Activated naive CD4-positive, alpha-beta T cell treated with anti-CD3 and anti-CD28 coated beads, Interleukin-2, amount 10 ng/mL, durations not matched to agents 7 days and 5 days (primary cell): Measurements from ENCODE around the gene PLCG1.
"Not testable (repeated sequence)": the region's sequence is repeated elsewhere in the genome, so short reads cannot be mapped to it uniquely, and the experiment has no call there.

Experiments used
- CTCF ChIA-PET: fragments of 350-600 bp; sonication (Branson Sonifier 250); formaldehyde crosslinking; loops from one replicate; lab custom pipeline; 2021; ENCODE audit warnings: antibody characterized with exemption; lab: Charles Lee
- DNase-seq: peaks from one replicate; pipeline ENCODE4 v3.0.0-alpha.2; 2020
- H3K27ac Mint-ChIP-seq: one replicate; pipeline ENCODE4 v1.8.0; 2021; ENCODE audit warnings: mild to moderate bottlenecking, moderate library complexity, mixed read lengths
- H3K27me3 Mint-ChIP-seq: one replicate; pipeline ENCODE4 v1.8.0; 2021; ENCODE audit warnings: mild to moderate bottlenecking, mixed read lengths
- H3K36me3 Mint-ChIP-seq: one replicate; pipeline ENCODE4 v1.8.0; 2021; ENCODE audit warnings: mixed read lengths
- H3K4me1 Mint-ChIP-seq: one replicate; pipeline ENCODE4 v1.8.0; 2021; ENCODE audit warnings: mixed read lengths
- H3K4me3 Mint-ChIP-seq: one replicate; pipeline ENCODE4 v1.8.0; 2021; ENCODE audit warnings: mild to moderate bottlenecking, moderate library complexity, mixed read lengths
- H3K9me3 Mint-ChIP-seq: one replicate; pipeline ENCODE4 v1.8.0; 2021; ENCODE audit warnings: mixed read lengths

The PLCG1 gene

DNA sequence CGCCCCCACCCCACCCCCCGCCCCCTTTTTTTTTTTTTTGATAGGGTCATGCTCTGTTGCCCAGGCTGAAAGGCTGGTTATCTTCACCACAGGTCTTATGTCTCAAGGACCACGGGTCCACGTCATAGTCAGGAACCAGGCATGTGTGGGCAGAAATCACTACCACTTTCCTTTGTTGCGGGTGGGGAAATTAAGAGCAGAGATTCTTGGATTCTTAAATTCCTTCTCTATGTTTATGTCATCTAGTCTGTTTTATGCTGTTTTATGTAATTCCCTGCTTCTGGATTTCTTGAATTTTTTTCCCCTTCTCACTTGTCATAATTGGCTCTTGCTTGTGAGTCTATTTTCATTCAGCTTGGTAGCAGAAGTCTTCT is 25.8 kb upstream of the PLCG1 start:
- Mint-ChIP-seq H3K9me3 (no peaks in the 10 kb centered on the region), H3K4me1 (no peaks in the 10 kb centered on the region), H3K27ac (no peak overlapping the region), H3K36me3 (peaks cover 43% of the 10 kb centered on the region), H3K27me3 (no peaks in the 10 kb centered on the region), H3K4me3 (no peak overlapping the region)
- DNase-seq: no peak
- CTCF ChIA-PET: interaction anchor here (1.3 to 2.7 kb wide), 3 partner anchors 23 to 121 kb away, joined by 3 to 8 read pairs (median 3); no protein-coding TSS in a partner anchor

DNA sequence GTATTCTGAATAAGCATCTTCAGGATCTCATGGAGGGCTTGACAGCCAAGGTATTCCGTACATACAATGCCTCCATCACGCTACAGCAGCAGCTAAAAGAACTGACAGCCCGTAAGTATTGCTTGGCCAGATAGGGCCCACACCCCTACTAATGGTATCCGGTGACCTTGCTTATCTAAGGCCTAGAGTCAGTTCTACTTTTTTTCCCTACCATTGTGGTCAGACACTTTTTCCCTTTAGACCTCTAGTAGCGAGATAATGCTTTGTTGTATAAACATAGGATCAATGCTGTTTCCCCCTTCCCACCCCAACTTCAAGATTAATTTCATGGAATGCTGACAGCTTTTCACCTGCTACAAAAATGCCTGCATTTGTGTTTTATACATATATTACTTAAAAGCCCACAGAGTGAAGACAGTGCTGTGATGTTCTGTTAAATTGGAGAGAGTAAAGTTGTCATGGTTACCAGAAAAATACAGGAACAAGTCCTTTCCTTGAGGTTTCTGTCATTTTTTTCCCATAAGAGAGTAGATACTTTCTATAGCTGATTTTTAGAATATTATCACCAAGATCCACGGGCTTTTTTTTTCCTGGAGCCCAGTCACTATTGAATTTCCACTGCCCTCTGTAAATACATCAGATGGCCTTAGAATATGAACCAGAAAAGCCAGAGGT is 20.9 kb upstream of the PLCG1 start:
- no peaks in the 10 kb centered on the region for H3K27me3 Mint-ChIP-seq
- H3K9me3 Mint-ChIP-seq: no peaks in the 10 kb centered on the region
- CTCF ChIA-PET: no interaction called here
- H3K36me3 Mint-ChIP-seq: peaks cover 54% of the 10 kb centered on the region
- no peak for DNase-seq
- no peak overlapping the region for H3K27ac Mint-ChIP-seq
- H3K4me1 Mint-ChIP-seq: peaks cover 13% of the 10 kb centered on the region
- no peak overlapping the region for H3K4me3 Mint-ChIP-seq

DNA sequence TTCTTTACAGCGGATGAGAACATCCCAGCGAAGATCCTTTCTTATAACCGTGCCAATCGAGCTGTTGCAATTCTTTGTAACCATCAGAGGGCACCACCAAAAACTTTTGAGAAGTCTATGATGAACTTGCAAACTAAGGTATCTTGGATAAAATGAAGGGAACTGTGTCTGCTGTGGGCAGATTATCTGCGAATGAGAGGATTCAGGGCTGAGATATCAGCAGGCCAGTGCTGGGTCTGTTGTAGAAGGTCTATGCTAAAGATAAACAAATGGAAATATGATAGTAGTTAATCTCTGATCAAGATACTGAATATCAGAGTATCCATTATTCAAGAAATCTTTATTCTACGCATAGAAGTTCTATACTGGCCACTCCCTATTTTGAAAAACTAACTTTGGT is 19.2 kb upstream of the PLCG1 start:
- not testable (repeated sequence) for H3K9me3 Mint-ChIP-seq, H3K4me3 Mint-ChIP-seq, H3K27me3 Mint-ChIP-seq, H3K27ac Mint-ChIP-seq, DNase-seq
- H3K36me3 Mint-ChIP-seq: peaks cover 70% of the 10 kb centered on the region
- H3K4me1 Mint-ChIP-seq: peaks cover 16% of the 10 kb centered on the region
- CTCF ChIA-PET: interaction anchor here (1.0 to 1.3 kb wide), 2 partner anchors 28 to 127 kb away, joined by 3 read pairs; no protein-coding TSS in a partner anchor

DNA sequence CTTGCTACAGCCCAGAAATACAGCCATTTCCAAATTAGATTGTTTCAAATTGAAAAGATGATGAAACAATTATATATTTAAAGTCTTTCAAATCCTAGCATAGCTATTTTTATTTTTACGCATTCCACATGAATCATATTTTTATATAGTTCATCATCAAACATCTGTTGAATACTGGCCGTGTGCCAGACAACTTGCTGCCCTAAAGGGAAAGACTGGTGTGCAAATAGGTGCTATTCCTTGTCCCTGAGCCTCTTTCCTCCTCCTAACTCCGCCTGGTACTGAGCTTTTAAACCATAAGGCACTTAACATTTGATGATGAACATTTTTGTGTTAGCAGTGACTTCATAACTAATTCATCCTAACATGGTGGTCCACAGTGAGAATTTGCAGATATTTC is 18.7 kb upstream of the PLCG1 start:
- no peaks in the 10 kb centered on the region for H3K9me3 Mint-ChIP-seq

DNA sequence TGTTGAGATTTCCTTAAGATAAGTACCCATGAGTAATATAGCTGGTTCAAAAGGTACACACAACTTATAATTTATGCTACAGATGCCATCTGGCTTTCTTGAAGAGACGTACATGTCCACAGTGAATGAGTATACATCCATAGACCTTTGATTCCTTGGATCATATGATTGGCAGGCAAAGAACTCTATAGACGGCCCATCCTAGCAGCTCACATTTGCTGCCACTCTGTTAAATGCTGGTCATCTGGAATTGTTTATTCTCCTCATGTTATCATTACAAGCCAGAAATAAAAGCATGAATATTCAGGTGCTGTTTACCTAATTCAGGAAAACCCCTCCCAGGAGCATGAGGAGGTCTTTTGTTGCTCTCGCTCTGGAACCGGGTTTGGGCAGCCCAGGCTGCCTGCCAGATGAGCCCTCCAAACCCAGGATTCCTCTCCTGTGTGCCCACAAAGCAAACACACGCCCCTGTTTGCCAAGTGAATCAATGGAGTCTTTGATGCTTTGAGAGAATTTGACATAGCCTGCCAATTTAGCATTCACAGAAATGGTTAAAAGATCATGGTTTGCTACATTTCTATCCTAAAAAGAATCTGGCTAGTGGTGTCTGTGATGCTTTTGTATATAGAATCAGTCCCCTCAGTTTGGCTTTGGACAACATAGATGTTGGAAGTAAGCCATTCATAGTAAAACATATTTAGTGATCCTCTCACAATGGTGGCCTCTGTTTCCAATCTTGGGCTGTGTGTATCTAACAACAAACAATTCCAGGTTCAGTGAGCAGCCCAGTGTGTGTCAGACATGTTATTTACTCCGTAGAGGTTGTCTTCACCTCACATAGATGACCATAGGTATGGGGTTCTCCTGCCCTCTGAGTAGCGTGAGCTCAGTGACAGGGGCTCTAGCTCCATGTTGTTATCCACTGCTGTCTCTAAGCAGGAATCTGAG is 17.5 kb upstream of the PLCG1 start:
- DNase-seq: no peak
- H3K4me1 Mint-ChIP-seq: peaks cover 16% of the 10 kb centered on the region
- no peaks in the 10 kb centered on the region for H3K27me3 Mint-ChIP-seq
- H3K36me3 Mint-ChIP-seq: peaks cover 69% of the 10 kb centered on the region
- CTCF ChIA-PET: interaction anchor here (1.0 to 2.0 kb wide), 4 partner anchors 15 to 53 kb away, joined by 3 to 12 read pairs (median 3); no protein-coding TSS in a partner anchor
- H3K9me3 Mint-ChIP-seq: no peaks in the 10 kb centered on the region
- H3K27ac Mint-ChIP-seq: no peak overlapping the region
- H3K4me3 Mint-ChIP-seq: no peak overlapping the region

More for the DNA sequence above, 18.7 kb upstream of the PLCG1 start:
- Mint-ChIP-seq H3K27ac (no peak overlapping the region), H3K4me3 (no peak overlapping the region), H3K27me3 (no peaks in the 10 kb centered on the region), H3K4me1 (peaks cover 16% of the 10 kb centered on the region), H3K36me3 (peaks cover 70% of the 10 kb centered on the region)
- CTCF ChIA-PET: interaction anchor here (1.0 to 1.3 kb wide), 2 partner anchors 28 to 128 kb away, joined by 3 read pairs; no protein-coding TSS in a partner anchor
- no peak for DNase-seq

DNA sequence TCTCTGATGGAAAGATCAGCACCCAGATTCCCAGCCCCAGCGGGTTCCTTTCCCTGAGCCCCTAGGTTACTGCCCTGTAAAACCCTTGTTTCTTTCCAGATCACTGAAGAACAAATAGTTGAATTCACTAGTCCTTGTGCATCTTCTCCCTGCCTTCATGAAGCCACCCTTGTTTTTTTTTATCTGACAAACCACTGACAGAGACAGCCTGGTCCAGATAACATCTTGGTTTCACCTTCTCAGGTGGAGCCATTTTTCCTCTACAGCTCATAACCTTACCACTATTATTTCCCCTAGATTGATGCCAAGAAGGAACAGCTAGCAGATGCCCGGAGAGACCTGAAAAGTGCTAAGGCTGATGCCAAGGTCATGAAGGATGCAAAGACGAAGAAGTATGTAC is 15.9 kb upstream of the PLCG1 start:
- DNase-seq: no peak
- peaks cover 67% of the 10 kb centered on the region for H3K36me3 Mint-ChIP-seq
- peaks cover 16% of the 10 kb centered on the region for H3K4me1 Mint-ChIP-seq
- peak overlapping the region; percentile 46 for H3K27ac Mint-ChIP-seq
- H3K27me3 Mint-ChIP-seq: no peaks in the 10 kb centered on the region
- CTCF ChIA-PET: interaction anchor here (1.4 to 2.0 kb wide), 4 partner anchors 13 to 153 kb away, joined by 3 to 12 read pairs (median 4); no protein-coding TSS in a partner anchor
- H3K9me3 Mint-ChIP-seq: no peaks in the 10 kb centered on the region
- no peak overlapping the region for H3K4me3 Mint-ChIP-seq

DNA sequence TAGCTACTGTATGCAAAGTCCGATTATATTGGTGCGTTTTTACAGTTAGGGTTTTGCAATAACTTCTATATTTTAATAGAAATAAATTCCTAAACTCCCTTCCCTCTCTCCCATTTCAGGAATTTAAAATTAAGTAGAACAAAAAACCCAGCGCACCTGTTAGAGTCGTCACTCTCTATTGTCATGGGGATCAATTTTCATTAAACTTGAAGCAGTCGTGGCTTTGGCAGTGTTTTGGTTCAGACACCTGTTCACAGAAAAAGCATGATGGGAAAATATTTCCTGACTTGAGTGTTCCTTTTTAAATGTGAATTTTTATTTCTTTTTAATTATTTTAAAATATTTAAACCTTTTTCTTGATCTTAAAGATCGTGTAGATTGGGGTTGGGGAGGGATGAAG is 13.7 kb upstream of the PLCG1 start:
- Mint-ChIP-seq H3K36me3 (peaks cover 61% of the 10 kb centered on the region), H3K27ac (no peak overlapping the region), H3K4me3 (no peak overlapping the region), H3K9me3 (no peaks in the 10 kb centered on the region), H3K4me1 (peaks cover 16% of the 10 kb centered on the region), H3K27me3 (no peaks in the 10 kb centered on the region)
- CTCF ChIA-PET: no interaction called here
- no peak for DNase-seq

DNA sequence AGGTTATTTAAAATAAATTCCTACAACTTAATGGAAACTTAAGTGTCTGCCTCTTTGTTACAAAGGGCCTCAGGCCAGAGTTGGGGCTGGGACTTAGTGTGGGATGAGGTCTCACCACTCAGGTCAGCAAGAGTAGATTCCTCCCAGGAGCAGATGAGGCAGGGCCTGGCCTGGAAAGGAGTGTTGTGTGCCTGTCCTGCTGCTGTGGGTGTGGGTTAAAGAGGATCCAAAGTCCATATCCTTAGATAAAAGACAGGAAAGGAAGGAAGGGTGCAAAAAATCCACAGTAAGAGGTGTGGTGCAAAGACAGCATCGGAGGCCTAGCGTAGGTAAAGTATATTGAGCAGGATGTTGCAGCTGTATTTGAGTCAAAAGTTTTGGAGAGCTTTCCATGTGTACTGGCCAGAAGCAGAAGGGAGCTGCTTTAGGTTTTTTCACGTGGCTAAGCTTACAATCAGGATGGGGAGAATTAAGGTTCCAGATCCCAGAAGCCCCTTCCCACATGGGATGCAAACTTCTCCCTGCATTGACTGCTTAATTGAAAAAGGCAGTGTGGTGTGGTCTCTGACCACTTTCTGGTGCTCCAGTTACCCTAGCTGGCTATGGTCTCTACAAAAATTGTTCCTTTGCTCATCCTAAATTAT is 12.8 kb upstream of the PLCG1 start:
- Mint-ChIP-seq H3K9me3 (no peaks in the 10 kb centered on the region), H3K27me3 (no peaks in the 10 kb centered on the region), H3K36me3 (peaks cover 63% of the 10 kb centered on the region), H3K4me1 (peaks cover 16% of the 10 kb centered on the region), H3K4me3 (no peak overlapping the region), H3K27ac (no peak overlapping the region)
- no peak for DNase-seq
- CTCF ChIA-PET: interaction anchor here (2.0 kb wide), 1 partner anchor 10 kb away, joined by 11 read pairs; no protein-coding TSS in a partner anchor

DNA sequence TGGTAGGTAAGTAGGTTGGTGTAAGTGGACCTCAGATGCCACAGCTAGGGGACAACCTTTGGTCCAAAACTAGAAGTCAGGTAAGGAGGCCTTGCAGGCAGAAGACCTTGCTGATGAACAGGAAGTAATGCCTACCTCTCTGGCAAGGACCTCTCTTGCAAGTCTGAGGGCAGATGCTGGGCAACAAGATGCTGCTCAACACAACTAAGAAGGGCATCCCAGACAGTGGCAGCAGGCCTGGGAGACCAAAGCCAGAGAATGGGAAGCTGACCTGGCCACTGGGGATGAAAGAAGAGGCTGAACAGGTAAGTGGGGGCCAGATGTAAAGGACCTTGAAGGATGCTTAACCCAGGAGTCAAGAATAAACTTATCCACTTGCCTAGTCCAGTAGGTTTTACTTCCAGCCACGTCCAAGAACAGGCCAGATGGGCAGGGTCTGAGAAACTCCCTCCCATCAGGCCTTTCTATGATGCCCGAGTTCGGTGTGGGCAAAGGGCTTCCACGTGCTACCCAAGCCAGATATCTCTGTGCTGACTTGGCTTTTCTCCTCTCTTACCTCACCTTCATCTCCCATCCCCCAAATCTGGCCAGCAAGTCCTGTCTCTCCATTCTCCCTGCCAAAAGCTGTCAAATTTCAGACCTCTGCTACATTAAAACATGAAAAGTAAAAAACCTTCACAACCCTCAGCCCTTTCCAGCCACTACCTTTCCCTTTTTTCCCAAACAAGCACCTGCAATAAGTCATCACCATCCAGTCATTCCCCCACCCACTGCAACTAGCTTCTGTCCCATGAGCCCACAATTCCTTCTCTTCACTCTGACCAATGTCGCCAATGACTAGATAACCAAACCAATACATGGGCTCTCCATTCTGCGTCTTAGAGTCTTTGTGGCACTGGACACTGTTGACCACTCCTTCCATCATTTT is 11.5 kb upstream of the PLCG1 start:
- CTCF ChIA-PET: interaction anchor here (2.0 kb wide), 1 partner anchor 9 kb away, joined by 11 read pairs; no protein-coding TSS in a partner anchor
- H3K27ac Mint-ChIP-seq: peak overlapping the region; percentile 13
- no peaks in the 10 kb centered on the region for H3K27me3 Mint-ChIP-seq
- DNase-seq: no peak
- peaks cover 56% of the 10 kb centered on the region for H3K36me3 Mint-ChIP-seq
- H3K4me1 Mint-ChIP-seq: peaks cover 10% of the 10 kb centered on the region
- H3K4me3 Mint-ChIP-seq: no peak overlapping the region
- H3K9me3 Mint-ChIP-seq: no peaks in the 10 kb centered on the region

DNA sequence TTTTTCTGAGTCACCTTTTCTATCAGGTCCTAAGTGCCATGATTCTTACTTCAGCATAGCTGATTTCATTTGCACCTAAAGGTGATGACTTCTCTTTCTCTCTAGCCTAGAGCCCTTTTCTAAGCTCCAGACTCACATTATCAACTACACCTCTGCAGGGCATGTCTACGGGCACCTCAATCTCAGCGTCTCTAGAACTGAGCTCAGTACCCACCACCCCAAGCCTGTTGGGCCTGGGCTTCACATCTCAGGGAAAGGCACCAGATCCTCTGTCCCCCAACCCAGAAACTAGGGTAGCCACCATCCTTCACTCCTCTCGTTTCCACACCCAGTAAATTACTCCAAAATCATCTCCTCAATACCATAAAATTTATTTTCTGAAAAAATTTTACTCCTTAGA is 10.6 kb upstream of the PLCG1 start:
- H3K27me3 Mint-ChIP-seq: no peaks in the 10 kb centered on the region
- peaks cover 2% of the 10 kb centered on the region for H3K4me1 Mint-ChIP-seq
- CTCF ChIA-PET: no interaction called here
- no peak overlapping the region for H3K27ac Mint-ChIP-seq
- H3K36me3 Mint-ChIP-seq: peaks cover 47% of the 10 kb centered on the region
- H3K9me3 Mint-ChIP-seq: no peaks in the 10 kb centered on the region
- H3K4me3 Mint-ChIP-seq: no peak overlapping the region
- DNase-seq: no peak

DNA sequence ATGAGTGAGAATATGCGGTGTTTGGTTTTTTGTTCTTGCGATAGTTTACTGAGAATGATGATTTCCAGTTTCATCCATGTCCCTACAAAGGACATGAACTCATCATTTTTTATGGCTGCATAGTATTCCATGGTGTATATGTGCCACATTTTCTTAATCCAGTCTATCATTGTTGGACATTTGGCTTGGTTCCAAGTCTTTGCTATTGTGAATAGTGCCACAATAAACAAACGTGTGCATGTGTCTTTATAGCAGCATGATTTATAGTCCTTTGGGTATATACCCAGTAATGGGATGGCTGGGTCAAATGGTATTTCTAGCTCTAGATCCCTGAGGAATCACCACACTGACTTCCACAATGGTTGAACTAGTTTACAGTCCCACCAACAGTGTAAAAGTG is 9.0 kb upstream of the PLCG1 start:
- CTCF ChIA-PET: not testable (repeated sequence)

DNA sequence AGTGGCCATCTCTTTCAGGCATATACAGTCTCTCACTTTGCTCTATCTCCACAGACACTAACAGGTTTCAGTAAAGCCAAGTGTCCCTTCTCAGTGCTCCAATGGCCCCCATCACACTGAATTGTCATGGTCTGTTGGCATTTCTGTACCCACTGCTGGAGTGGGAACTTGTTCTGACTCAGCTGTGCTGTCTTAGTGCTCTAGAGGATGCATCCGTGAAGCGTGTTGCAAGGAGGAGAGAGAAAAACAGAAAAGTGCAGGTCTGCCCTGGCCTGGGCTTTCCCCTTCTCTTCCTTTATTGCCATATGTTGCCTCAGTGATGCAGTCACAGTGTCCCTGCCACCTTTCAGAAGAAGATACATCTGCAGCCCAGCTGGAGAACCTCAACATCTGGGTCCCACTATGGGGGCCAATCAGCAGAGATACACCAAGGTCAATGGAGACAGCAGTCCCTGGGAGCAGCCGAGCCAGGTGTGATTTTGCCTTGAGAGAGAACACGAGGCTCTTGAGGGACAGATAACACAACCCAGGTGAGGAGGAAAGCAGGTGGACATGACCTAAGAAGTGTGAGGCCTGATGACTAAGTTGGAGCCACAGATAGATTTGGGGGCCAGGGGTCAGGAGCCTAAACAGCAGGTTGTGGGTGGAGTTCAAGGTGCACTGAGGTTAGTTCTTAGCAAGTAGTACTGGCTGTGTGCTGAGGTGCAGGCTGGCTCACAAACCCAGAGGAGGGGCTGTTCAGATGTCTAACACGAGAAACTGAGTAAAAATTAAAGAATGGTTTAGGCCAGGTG is 5.6 kb upstream of the PLCG1 start:
- DNase-seq: peak; percentile 19
- no peak overlapping the region for H3K4me3 Mint-ChIP-seq
- no peaks in the 10 kb centered on the region for H3K27me3 Mint-ChIP-seq
- CTCF ChIA-PET: interaction anchor here (0.6 to 12.7 kb wide), 6 partner anchors 11 to 164 kb away, joined by 3 to 240 read pairs (median 4); no protein-coding TSS in a partner anchor
- H3K4me1 Mint-ChIP-seq: peaks cover 33% of the 10 kb centered on the region
- peak overlapping the region; percentile 9 for H3K27ac Mint-ChIP-seq
- peaks cover 7% of the 10 kb centered on the region for H3K36me3 Mint-ChIP-seq
- H3K9me3 Mint-ChIP-seq: no peaks in the 10 kb centered on the region

More for the DNA sequence above, 9.0 kb upstream of the PLCG1 start:
- H3K4me3 Mint-ChIP-seq, H3K27me3 Mint-ChIP-seq, H3K4me1 Mint-ChIP-seq, H3K9me3 Mint-ChIP-seq, H3K27ac Mint-ChIP-seq, DNase-seq: not testable (repeated sequence)
- H3K36me3 Mint-ChIP-seq: peaks cover 32% of the 10 kb centered on the region
